A673 (cell line): ENCODE data around the gene RGS17. TPM values are rescaled to one million over a fixed set of nuclear protein-coding genes. Genes with fewer than 3 reads are reported as not detected.

Experiments
- BruUV-seq: library from RNA; stranded (reverse); fragments of 400-500 nt; replicated peaks from 2 replicates; lab custom pipeline; 2021; lab: Mats Ljungman, UMichigan
- CTCF ChIA-PET: fragments of 300-600 bp; sonication (Branson Sonifier 250); formaldehyde crosslinking; loops from one replicate; lab custom pipeline; 2022; ENCODE audit warnings: antibody characterized with exemption; lab: Charles Lee
- POLR2A ChIA-PET: fragments of 300-600 bp; sonication (Branson Sonifier 250); formaldehyde crosslinking; loops from one replicate; lab custom pipeline; 2022; ENCODE audit warnings: antibody characterized with exemption; ENCODE audit not compliant: low non-redundant PET; lab: Charles Lee
- DNase-seq: peaks from one replicate; pipeline ENCODE4 v3.0.0-alpha.2; 2015; ENCODE audit warnings: low spot score
- H3K27ac ChIP-seq: fragments of 200-600 bp; sonication (generic); 2 replicates; pipeline ENCODE4 v1.5.1; 2016; ENCODE audit warnings: mixed run types, low read depth, mild to moderate bottlenecking, mixed read lengths, antibody characterized with exemption, low read length; ENCODE audit not compliant: poor library complexity, severe bottlenecking
- H3K27me3 ChIP-seq: fragments of 200-600 bp; sonication (generic); replicated peaks from 2 replicates; pipeline ENCODE4 v1.6.1; 2017; ENCODE audit warnings: mixed run types, low read depth, mild to moderate bottlenecking, mixed read lengths, antibody characterized with exemption, low read length; ENCODE audit not compliant: insufficient read depth, poor library complexity
- H3K36me3 ChIP-seq: fragments of 200-600 bp; sonication (generic); 2 replicates; pipeline ENCODE4 v1.6.1; 2016; ENCODE audit warnings: mixed run types, mild to moderate bottlenecking, mixed read lengths, antibody characterized with exemption, low read length; ENCODE audit not compliant: insufficient read depth, poor library complexity, severe bottlenecking
- H3K4me1 ChIP-seq: fragments of 200-600 bp; sonication (generic); 2 replicates; pipeline ENCODE4 v1.6.1; 2017; ENCODE audit warnings: mixed run types, mild to moderate bottlenecking, mixed read lengths, antibody characterized with exemption, low read length; ENCODE audit not compliant: insufficient read depth, poor library complexity, severe bottlenecking
- H3K4me3 ChIP-seq: fragments of 200-600 bp; sonication (generic); 2 replicates; pipeline ENCODE4 v1.5.1; 2016; ENCODE audit warnings: low read depth, mixed run types, mild to moderate bottlenecking, mixed read lengths, low read length; ENCODE audit not compliant: poor library complexity, severe bottlenecking
- H3K9me3 ChIP-seq: fragments of 200-600 bp; sonication (generic); 2 replicates; pipeline ENCODE4 v1.6.1; 2016; ENCODE audit warnings: mixed run types, low read depth, mild to moderate bottlenecking, mixed read lengths, antibody characterized with exemption, low read length; ENCODE audit not compliant: poor library complexity, severe bottlenecking
- CTCF ChIP-seq: fragments of 300-800, 200-600 bp; sonication (generic); conservative IDR thresholded peaks from 2 replicates; pipeline ENCODE4 v1.5.1; 2017; ENCODE audit warnings: low read depth, mild to moderate bottlenecking, antibody characterized with exemption, low read length, moderate library complexity, mixed read lengths
- EZH2 ChIP-seq: fragments of 200-600 bp; sonication (generic); IDR thresholded peaks from 2 replicates; pipeline ENCODE4 v1.6.1; 2017; ENCODE audit warnings: borderline replicate concordance, low read depth, mild to moderate bottlenecking, mixed read lengths, antibody characterized with exemption, low read length; ENCODE audit not compliant: poor library complexity, severe bottlenecking
- intact Hi-C: fragments of 100-400 bp; cut with micrococcal nuclease; formaldehyde crosslinking; loops from one replicate; pipeline ENCODE4 v1.10.0; 2022; ENCODE audit not compliant: unreplicated experiment
- total RNA-seq: library from RNA; stranded (reverse); gene quantifications from 2 replicates; pipeline ENCODE4 v1.2.3, GENCODE V29; 2021

Gene RGS17
- total RNA-seq, 1 experiment from 2014 or later: 2.4 TPM

- no peak for DNase-seq
- intact Hi-C loops: no loop called here
- ChIA-PET POLR2A (no interaction called here), CTCF (no interaction called here)
- Histone ChIP-seq H3K4me3 (no peak overlapping the region), H3K9me3 (no peaks in the 10 kb centered on the region), H3K36me3 (no peaks in the 10 kb centered on the region), H3K27me3 (no peaks in the 10 kb centered on the region), H3K27ac (no peak overlapping the region), H3K4me1 (peaks cover under 1% of the 10 kb centered on the region)
- BruUV-seq: no TSS peak
- no peak for TF ChIP-seq CTCF
- TF ChIP-seq EZH2: no peak
These were observed 67.1 kb downstream of the RGS17 start for GRCh38 chr6:153063936-153064335.

GRCh38 chr6:153062516-153062915 is 68.6 kb downstream of the RGS17 start:
- Histone ChIP-seq H3K36me3 (no peaks in the 10 kb centered on the region), H3K4me3 (no peak overlapping the region), H3K27me3 (no peaks in the 10 kb centered on the region), H3K27ac (no peak overlapping the region), H3K4me1 (peaks cover 8% of the 10 kb centered on the region), H3K9me3 (no peaks in the 10 kb centered on the region)
- ChIA-PET POLR2A (no interaction called here), CTCF (no interaction called here)
- TF ChIP-seq EZH2 (no peak), CTCF (no peak)
- no peak for DNase-seq
- intact Hi-C loops: no loop called here
- no TSS peak for BruUV-seq

- POLR2A ChIA-PET: no interaction called here
- peaks cover 8% of the 10 kb centered on the region for H3K4me1 ChIP-seq
- H3K9me3 ChIP-seq: no peaks in the 10 kb centered on the region
- DNase-seq: no peak
- H3K4me3 ChIP-seq: no peak overlapping the region
- no peaks in the 10 kb centered on the region for H3K27me3 ChIP-seq
- H3K27ac ChIP-seq: no peak overlapping the region
- TF ChIP-seq CTCF (peak; percentile 28; the same call in 1 of the 2 replicates), EZH2 (no peak)
- CTCF ChIA-PET: no interaction called here
- BruUV-seq: no TSS peak
- no peaks in the 10 kb centered on the region for H3K36me3 ChIP-seq
- intact Hi-C loops: no loop called here
These were observed 71.3 kb downstream of the RGS17 start for GRCh38 chr6:153059757-153060156.
